Liver (tissue), 9 donors: ENCODE data around the gene ENOSF1. TPM values are rescaled to one million over a fixed set of nuclear protein-coding genes. Genes with fewer than 3 reads are reported as not detected.

Source experiments
- DNase-seq: peaks from one replicate; pipeline ENCODE4 v3.0.0-alpha.2; 2017; ENCODE audit warnings: low spot score
- H3K27ac ChIP-seq, 2 donors: one replicate each; pipeline ENCODE4 v1.7.0; 2013; ENCODE audit warnings: inconsistent platforms in 2 of 2, low read length in 2 of 2, control low read depth in 1 of 2, low read depth in 1 of 2, mild to moderate bottlenecking in 1 of 2
- H3K27me3 ChIP-seq, 4 donors: one replicate each; pipeline versions ENCODE4 v1.6.1 to v1.7.0; 2013; ENCODE audit warnings: low read length in 3 of 4, inconsistent platforms in 1 of 4, mild to moderate bottlenecking in 1 of 4, moderate library complexity in 1 of 4; ENCODE audit not compliant: control insufficient read depth in 4 of 4, insufficient read depth in 4 of 4
- H3K36me3 ChIP-seq, 4 donors: one replicate each; pipeline versions ENCODE4 v1.6.1 to v1.7.0; 2013; ENCODE audit warnings: low read length in 3 of 4, mild to moderate bottlenecking in 3 of 4, low read depth in 1 of 4, moderate library complexity in 1 of 4; ENCODE audit not compliant: control insufficient read depth in 4 of 4, insufficient read depth in 3 of 4
- H3K4me1 ChIP-seq, 4 donors: one replicate each; pipeline versions ENCODE4 v1.6.1 to v1.7.0; 2013; ENCODE audit warnings: low read length in 3 of 4, mild to moderate bottlenecking in 3 of 4, moderate library complexity in 1 of 4; ENCODE audit not compliant: control insufficient read depth in 4 of 4, insufficient read depth in 4 of 4
- H3K4me3 ChIP-seq, 3 donors: one replicate each; pipeline versions ENCODE4 v1.6.1 to v1.7.0; 2013; ENCODE audit warnings: low read length in 3 of 3, control low read depth in 1 of 3, low read depth in 1 of 3, mild to moderate bottlenecking in 1 of 3
- H3K9ac ChIP-seq, 2 donors: one replicate each; pipeline ENCODE4 v1.7.0; 2013; ENCODE audit warnings: low read length in 2 of 2, mild to moderate bottlenecking in 2 of 2, moderate library complexity in 2 of 2, control low read depth in 1 of 2, low read depth in 1 of 2
- H3K9me3 ChIP-seq, 4 donors: one replicate each; pipeline versions ENCODE4 v1.6.1 to v1.7.0; 2013; ENCODE audit warnings: low read length in 3 of 4; ENCODE audit not compliant: control insufficient read depth in 4 of 4
- ATF3 ChIP-seq: IDR thresholded peaks from 2 replicates; pipeline ENCODE4 v1.6.1; 2016; ENCODE audit warnings: antibody characterized with exemption
- EGR1 ChIP-seq, 2 donors: IDR thresholded peaks; 2 replicates each; pipeline ENCODE4 v1.6.1; 2016 to 2018; ENCODE audit warnings: antibody characterized with exemption in 2 of 2, low read depth in 2 of 2
- FOXA1 ChIP-seq: IDR thresholded peaks from 2 replicates; pipeline ENCODE4 v1.6.1; 2016; ENCODE audit warnings: antibody characterized with exemption
- FOXA2 ChIP-seq: IDR thresholded peaks from 2 replicates; pipeline ENCODE4 v1.6.1; 2016; ENCODE audit warnings: antibody characterized with exemption
- HNF4G ChIP-seq: IDR thresholded peaks from 2 replicates; pipeline ENCODE4 v1.6.1; 2016; ENCODE audit warnings: antibody characterized with exemption
- JUND ChIP-seq, 2 donors: IDR thresholded peaks; 2 replicates each; pipeline ENCODE4 v1.6.1; 2016; ENCODE audit warnings: antibody characterized with exemption in 2 of 2
- MAX ChIP-seq: IDR thresholded peaks from 2 replicates; pipeline ENCODE4 v1.6.1; 2016; ENCODE audit warnings: antibody characterized with exemption
- NR2F2 ChIP-seq: IDR thresholded peaks from 2 replicates; pipeline ENCODE4 v1.6.1; 2016; ENCODE audit warnings: antibody characterized with exemption
- RAD21 ChIP-seq, 2 donors: IDR thresholded peaks; 2 replicates each; pipeline ENCODE4 v1.6.1; 2016; ENCODE audit warnings: antibody characterized with exemption in 2 of 2, mild to moderate bottlenecking in 2 of 2
- REST ChIP-seq: IDR thresholded peaks from 2 replicates; pipeline ENCODE4 v1.6.1; 2016; ENCODE audit warnings: antibody characterized with exemption, mild to moderate bottlenecking
- SP1 ChIP-seq: IDR thresholded peaks from 2 replicates; pipeline ENCODE4 v1.6.1; 2018; ENCODE audit warnings: antibody characterized with exemption, mild to moderate bottlenecking
- TAF1 ChIP-seq: conservative IDR thresholded peaks from 2 replicates; pipeline ENCODE4 v1.6.1; 2016; ENCODE audit warnings: antibody characterized with exemption, mild to moderate bottlenecking
- YY1 ChIP-seq: IDR thresholded peaks from 2 replicates; pipeline ENCODE4 v1.6.1; 2016; ENCODE audit warnings: antibody characterized with exemption, mild to moderate bottlenecking
- ZBTB33 ChIP-seq: IDR thresholded peaks from 2 replicates; pipeline ENCODE4 v1.6.1; 2016; ENCODE audit warnings: antibody characterized with exemption
- WGBS: extraction: QIAGEN DNeasy Blood & Tissue Kit; methylation state at CpG from one replicate; pipeline ENCODE4 v1.1.7; 2013; 5-methylcytosine and 5-hydroxymethylcytosine counted together
- polyA plus RNA-seq, 2 donors: library from polyadenylated mRNA; stranded (reverse) in 1 of 2; unstranded in 1 of 2; fragments of 200-250 nt in 1 of 2; fragments of >200 nt in 1 of 2; fragmentation: Nextera tagmentation in 1 of 2; extraction: Ambion mirVana in 1 of 2; gene quantifications; one replicate each; pipeline versions ENCODE4 v1.2.1 to v1.2.3, GENCODE V29; 2013 to 2015
- total RNA-seq, 2 donors: library from RNA; depleted of rRNA; stranded (reverse); fragments of >200 nt; gene quantifications; one replicate each; pipeline ENCODE4 v1.2.3, GENCODE V29; 2014
- donor health status: healthy.
- donor health status: healthy.
- donor health status: healthy.
- donor health status: healthy.
- donor health status: healthy.

ENOSF1 gene
- total and polyA plus RNA-seq, 4 donors, result 34.0 to 96.1 (median 53.6) TPM

- no peak overlapping the region for H3K27ac ChIP-seq
- WGBS, result 54% methylated on average over 7 of the region's 7 CpGs
These were observed 91.0 kb downstream of the ENOSF1 start for GRCh38 chr18:621291-622043.

More at GRCh38 chr18:621291-622043, 91.0 kb downstream of the ENOSF1 start:
- Histone ChIP-seq H3K27me3 (no peaks in the 10 kb centered on the region), H3K9me3 (no peaks in the 10 kb centered on the region), H3K36me3 (no peaks in the 10 kb centered on the region), H3K4me3 (no peak overlapping the region), H3K9ac (no peak overlapping the region), H3K4me1 (peaks cover 0 to 3% (median 1%) of the 10 kb centered on the region in 4 donors)
- TF ChIP-seq FOXA1 (no peak), HNF4G (no peak), ZBTB33 (no peak), REST (no peak), FOXA2 (no peak), RAD21 (IDR thresholded peaks at IDR 0.05) (no peak), EGR1 (IDR thresholded peaks at IDR 0.05; ENCODE audit: low read depth in 2 of 2) (no peak), TAF1 (no peak), MAX (no peak), YY1 (no peak), NR2F2 (no peak), ATF3 (no peak), SP1 (no peak), JUND (IDR thresholded peaks at IDR 0.05) (no peak)
- DNase-seq, result no peak

Other genes with a start within 250 kb of the ENOSF1 start
- gene COLEC12, start 211.9 kb downstream of the ENOSF1 start, total RNA-seq, result 1 to 10 TPM in 1 of 2 donors, under 1 TPM in 1; 0.33 to 1.6 TPM
- gene COLEC12, start 211.9 kb downstream of the ENOSF1 start, polyA plus RNA-seq, result under 1 TPM; 0.03 to 0.22 TPM
- gene CETN1, start 132.2 kb downstream of the ENOSF1 start, total RNA-seq, result not detected
- not detected for gene CETN1, start 132.2 kb downstream of the ENOSF1 start, polyA plus RNA-seq
- not detected for gene CLUL1, start 115.6 kb downstream of the ENOSF1 start, total RNA-seq
- gene CLUL1, start 115.6 kb downstream of the ENOSF1 start, polyA plus RNA-seq, result under 1 TPM; 0.09 to 0.31 TPM
- 10 to 100 TPM in 1 of 2 donors, under 1 TPM in 1; 0.25 to 77.4 TPM for gene TYMS, start 55.0 kb downstream of the ENOSF1 start, total RNA-seq
- gene TYMS, start 55.0 kb downstream of the ENOSF1 start, polyA plus RNA-seq, result 1 to 10 TPM; 1.7 to 9.0 TPM
- 10 to 100 TPM; 26.0 to 57.6 TPM for gene YES1, start 99.6 kb upstream of the ENOSF1 start, total RNA-seq
- 10 to 100 TPM; 12.5 to 17.9 TPM for gene YES1, start 99.6 kb upstream of the ENOSF1 start, polyA plus RNA-seq
- under 1 TPM in 1 of 2 donors, not detected in 1; 0.08 TPM for gene ADCYAP1, start 192.2 kb upstream of the ENOSF1 start, total RNA-seq
- under 1 TPM in 1 of 2 donors, not detected in 1; 0.02 TPM for gene ADCYAP1, start 192.2 kb upstream of the ENOSF1 start, polyA plus RNA-seq